Embryonic facial prominence (tissue), 1 donor: ENCODE data around the gene MRPL28.
"Not testable (repeated sequence)": the region's sequence is repeated elsewhere in the genome, so short reads cannot be mapped to it uniquely, and the experiment has no call there.

Experiments used
- DNase-seq: peaks from one replicate; pipeline ENCODE4 v3.0.0-alpha.2; 2016; ENCODE audit errors: extremely low spot score

Gene MRPL28

GRCh38 chr16:391885-392335, 21.6 kb upstream of the MRPL28 start:
- DNase-seq: no peak

GRCh38 chr16:389352-389751, 19.0 kb upstream of the MRPL28 start:
- DNase-seq: no peak

- DNase-seq: not testable (repeated sequence)
Measured at GRCh38 chr16:387761-388666, 17.7 kb upstream of the MRPL28 start.

GRCh38 chr16:386641-387156, 16.4 kb upstream of the MRPL28 start:
- DNase-seq: no peak

- no peak for DNase-seq
Measured at GRCh38 chr16:383326-384051, 13.2 kb upstream of the MRPL28 start.

- DNase-seq: no peak
Measured at GRCh38 chr16:381789-382717, 11.7 kb upstream of the MRPL28 start, which contains the start of gene PGAP6. TSS of gene PGAP6 (minus strand) at chr16:381978. CDS start at chr16:381821, 157 bp downstream.

- no peak for DNase-seq
Measured at GRCh38 chr16:381012-381788, 10.9 kb upstream of the MRPL28 start.

GRCh38 chr16:380762-381011, 10.3 kb upstream of the MRPL28 start:
- no peak for DNase-seq

GRCh38 chr16:379961-380761, 9.8 kb upstream of the MRPL28 start:
- no peak for DNase-seq

- DNase-seq: no peak
Measured at GRCh38 chr16:379183-379960, 9.0 kb upstream of the MRPL28 start.

- no peak for DNase-seq
Measured at GRCh38 chr16:378821-379182, 8.5 kb upstream of the MRPL28 start.

GRCh38 chr16:378113-378820, 7.9 kb upstream of the MRPL28 start:
- DNase-seq: not testable (repeated sequence)

- DNase-seq: no peak
Measured at GRCh38 chr16:377419-377951, 7.1 kb upstream of the MRPL28 start.

GRCh38 chr16:376817-377418, 6.6 kb upstream of the MRPL28 start:
- DNase-seq: no peak

- no peak for DNase-seq
Measured at GRCh38 chr16:375927-376816, 5.8 kb upstream of the MRPL28 start.

GRCh38 chr16:375212-375611, 4.9 kb upstream of the MRPL28 start:
- no peak for DNase-seq

- DNase-seq: no peak
Measured at GRCh38 chr16:374616-374926, 4.2 kb upstream of the MRPL28 start.
